Measurements from ENCODE around the gene EFHC2. TPM values are rescaled to one million over a fixed set of nuclear protein-coding genes. Genes with fewer than 3 reads are reported as not detected.
"Not testable (repeated sequence)": the region's sequence is repeated elsewhere in the genome, so short reads cannot be mapped to it uniquely, and the experiment has no call there.

The EFHC2 gene
- total RNA-seq, 2 experiments from 2014 or later = 0.06 TPM; not detected in 1

- CTCF ChIA-PET = interaction anchor here (1.2 kb wide), 1 partner anchor 165 kb away, joined by 3 read pairs; no protein-coding TSS in a partner anchor
- POLR2A ChIA-PET = no interaction called here
These were observed 37.6 kb downstream of the EFHC2 start for GRCh38 chrX:44305921-44306320.

DNA sequence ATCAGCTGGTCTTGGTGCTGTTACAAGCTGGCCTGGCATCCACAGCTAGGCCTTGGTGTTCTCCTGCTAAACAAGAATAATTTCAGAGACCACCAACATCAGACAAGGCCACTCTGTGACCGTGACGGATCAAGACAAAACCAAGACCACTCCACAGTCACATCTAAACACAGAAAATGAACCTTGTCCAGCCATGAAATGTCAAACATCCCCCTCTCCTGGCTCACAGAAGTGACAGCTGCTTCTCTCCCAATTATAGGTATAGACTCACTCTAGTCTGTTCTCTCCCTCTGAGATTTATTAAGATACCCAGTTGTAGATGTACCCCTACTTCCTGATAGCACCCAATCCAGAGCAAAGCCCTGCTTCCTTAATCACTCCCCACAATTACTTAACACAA lies 40.4 kb downstream of the EFHC2 start:
- CTCF ChIA-PET = no interaction called here
- POLR2A ChIA-PET = no interaction called here

DNA sequence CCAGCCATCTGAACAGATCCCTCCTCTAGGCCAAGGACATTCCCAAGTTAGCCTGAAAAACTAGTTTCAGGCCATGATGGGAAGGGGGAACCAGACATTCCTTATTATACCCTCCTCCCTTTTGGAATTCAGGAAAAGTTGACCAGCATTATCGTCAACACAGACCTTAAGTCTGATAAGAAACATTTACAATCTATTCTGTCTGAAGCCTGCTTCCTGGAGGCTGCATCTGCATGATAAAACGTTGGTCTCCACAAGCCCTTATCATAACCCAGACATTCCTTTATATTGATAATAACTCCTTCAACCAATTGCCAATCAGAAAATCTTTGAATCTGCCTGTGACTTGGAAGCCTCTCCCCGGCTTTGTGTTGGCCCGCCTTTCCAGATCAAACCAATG lies 44.3 kb downstream of the EFHC2 start:
- POLR2A ChIA-PET = no interaction called here
- CTCF ChIA-PET = no interaction called here

GRCh38 chrX:44291468-44292092 lies 51.9 kb downstream of the EFHC2 start:
- CTCF ChIA-PET = no interaction called here

DNA sequence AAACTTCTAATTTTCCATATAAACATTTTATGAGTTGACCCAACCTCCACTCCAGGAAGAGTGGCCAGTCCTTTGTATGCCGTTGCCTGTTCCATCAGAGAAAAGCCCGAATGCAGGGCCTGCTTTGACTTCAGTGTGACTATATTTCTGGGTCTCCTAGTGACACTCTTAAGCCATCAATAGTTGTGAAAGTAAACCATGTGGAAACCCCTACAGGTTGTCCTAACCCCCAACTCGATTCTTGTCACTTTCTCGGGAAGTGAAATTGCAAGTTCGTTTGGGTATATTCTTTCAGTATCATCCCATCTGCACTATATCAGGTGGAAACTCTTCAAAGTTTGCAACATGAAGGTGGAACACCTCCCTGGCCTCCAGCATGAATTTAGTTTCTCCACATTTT lies 52.8 kb downstream of the EFHC2 start:
- POLR2A ChIA-PET = no interaction called here

More at GRCh38 chrX:44291468-44292092, 51.9 kb downstream of the EFHC2 start:
- POLR2A ChIA-PET = no interaction called here

GRCh38 chrX:44282753-44283152 lies 60.7 kb downstream of the EFHC2 start:
- CTCF ChIA-PET = no interaction called here
- POLR2A ChIA-PET = no interaction called here

More for the DNA sequence above, 52.8 kb downstream of the EFHC2 start:
- CTCF ChIA-PET = no interaction called here

DNA sequence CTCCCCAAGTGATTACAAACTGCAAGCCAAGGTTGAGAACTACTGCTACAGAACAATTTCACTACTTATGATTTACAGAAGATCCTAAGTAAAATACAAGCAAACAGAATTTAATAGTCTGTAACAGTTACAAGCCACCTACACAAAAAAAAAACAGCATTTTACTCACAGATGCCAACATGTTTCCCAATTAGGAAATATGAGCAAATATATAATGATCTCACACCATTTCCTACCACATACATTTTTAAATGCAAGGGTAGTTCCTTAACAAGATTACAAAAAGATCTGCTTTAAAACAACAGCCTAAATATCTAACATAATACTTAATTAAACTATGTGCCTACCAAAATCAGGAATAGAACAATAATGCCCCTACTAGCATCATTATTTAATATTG lies 63.4 kb downstream of the EFHC2 start:
- ChIA-PET CTCF (no interaction called here), POLR2A (no interaction called here)

- ChIA-PET POLR2A (no interaction called here), CTCF (no interaction called here)
These were observed 69.4 kb downstream of the EFHC2 start for GRCh38 chrX:44274096-44274495.

- ChIA-PET POLR2A (no interaction called here), CTCF (no interaction called here)
These were observed 75.6 kb downstream of the EFHC2 start for GRCh38 chrX:44267861-44268260.

DNA sequence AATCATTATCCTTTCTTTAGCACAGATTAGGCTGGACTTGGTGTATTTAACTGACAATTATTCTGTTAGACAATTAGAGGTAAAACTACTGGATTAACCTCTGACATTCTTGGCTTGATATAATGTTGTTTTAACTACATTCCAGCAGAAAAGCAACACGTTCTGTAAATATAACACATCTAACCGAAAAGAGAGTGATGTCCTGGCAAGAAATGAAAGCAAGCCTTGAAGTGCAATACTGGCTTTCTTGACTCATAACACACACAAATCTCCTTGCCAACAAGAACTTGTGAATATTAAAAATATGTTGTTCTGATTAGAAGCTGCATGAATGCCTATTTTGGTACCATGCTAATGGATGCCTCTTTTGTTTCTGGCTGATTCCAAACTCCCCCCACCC lies 76.4 kb downstream of the EFHC2 start:
- CTCF ChIA-PET = no interaction called here
- POLR2A ChIA-PET = no interaction called here

DNA sequence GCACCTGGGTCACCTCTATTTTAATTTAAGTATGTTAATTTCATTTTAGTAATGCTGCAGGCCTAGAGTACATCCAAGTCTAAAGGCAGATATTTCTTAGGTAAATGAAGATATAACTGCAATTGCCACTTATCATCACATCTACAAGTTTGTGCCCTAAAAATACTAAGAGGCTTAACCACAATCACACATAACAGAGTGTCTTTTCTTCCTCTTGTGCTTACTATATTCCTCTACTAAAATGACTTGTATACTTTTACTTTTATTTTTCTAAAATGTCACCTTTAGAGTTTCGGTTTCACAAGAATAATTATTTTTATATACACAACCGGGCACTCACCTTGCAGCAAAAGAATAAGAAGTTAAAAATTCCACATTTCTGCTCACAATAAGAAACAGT lies 77.9 kb downstream of the EFHC2 start:
- POLR2A ChIA-PET = interaction anchor here (0.5 kb wide), 1 partner anchor 12 kb away, joined by 6 read pairs; no protein-coding TSS in a partner anchor

DNA sequence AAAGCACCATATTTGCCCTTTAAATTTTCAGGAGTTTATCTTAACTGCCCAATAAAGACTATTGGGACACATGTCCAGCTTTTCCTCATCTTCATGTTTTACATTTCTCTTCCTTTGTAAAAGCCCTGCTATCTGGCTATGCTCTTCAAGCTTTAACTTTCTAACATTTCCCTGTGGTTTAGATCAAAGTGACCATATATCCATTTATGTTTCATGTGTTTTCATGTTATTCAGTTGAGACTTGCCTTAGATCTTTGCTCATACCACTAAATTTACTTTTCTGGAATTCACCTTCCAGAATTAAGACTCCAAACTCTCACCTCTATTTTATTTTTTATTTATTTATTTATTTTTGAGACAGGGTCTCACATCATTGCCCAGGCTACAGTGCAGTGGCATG lies 78.5 kb downstream of the EFHC2 start:
- POLR2A ChIA-PET = interaction anchor here (0.5 kb wide), 1 partner anchor 12 kb away, joined by 6 read pairs; no protein-coding TSS in a partner anchor
- CTCF ChIA-PET = no interaction called here

More for the DNA sequence above, 77.9 kb downstream of the EFHC2 start:
- CTCF ChIA-PET = no interaction called here

GRCh38 chrX:44261286-44261685 lies 82.2 kb downstream of the EFHC2 start:
- POLR2A ChIA-PET = no interaction called here
- CTCF ChIA-PET = no interaction called here

- ChIA-PET CTCF (no interaction called here), POLR2A (no interaction called here)
These were observed 82.9 kb downstream of the EFHC2 start for GRCh38 chrX:44260609-44261008.

- CTCF ChIA-PET, POLR2A ChIA-PET: not testable (repeated sequence)
These were observed 87.7 kb downstream of the EFHC2 start for GRCh38 chrX:44255742-44256141.

GRCh38 chrX:44253575-44253942 lies 89.9 kb downstream of the EFHC2 start:
- CTCF ChIA-PET = interaction anchor here (0.7 kb wide), 1 partner anchor 214 kb away, joined by 3 read pairs; no protein-coding TSS in a partner anchor
- POLR2A ChIA-PET = interaction anchor here (0.7 kb wide), 1 partner anchor 12 kb away, joined by 6 read pairs; no protein-coding TSS in a partner anchor

DNA sequence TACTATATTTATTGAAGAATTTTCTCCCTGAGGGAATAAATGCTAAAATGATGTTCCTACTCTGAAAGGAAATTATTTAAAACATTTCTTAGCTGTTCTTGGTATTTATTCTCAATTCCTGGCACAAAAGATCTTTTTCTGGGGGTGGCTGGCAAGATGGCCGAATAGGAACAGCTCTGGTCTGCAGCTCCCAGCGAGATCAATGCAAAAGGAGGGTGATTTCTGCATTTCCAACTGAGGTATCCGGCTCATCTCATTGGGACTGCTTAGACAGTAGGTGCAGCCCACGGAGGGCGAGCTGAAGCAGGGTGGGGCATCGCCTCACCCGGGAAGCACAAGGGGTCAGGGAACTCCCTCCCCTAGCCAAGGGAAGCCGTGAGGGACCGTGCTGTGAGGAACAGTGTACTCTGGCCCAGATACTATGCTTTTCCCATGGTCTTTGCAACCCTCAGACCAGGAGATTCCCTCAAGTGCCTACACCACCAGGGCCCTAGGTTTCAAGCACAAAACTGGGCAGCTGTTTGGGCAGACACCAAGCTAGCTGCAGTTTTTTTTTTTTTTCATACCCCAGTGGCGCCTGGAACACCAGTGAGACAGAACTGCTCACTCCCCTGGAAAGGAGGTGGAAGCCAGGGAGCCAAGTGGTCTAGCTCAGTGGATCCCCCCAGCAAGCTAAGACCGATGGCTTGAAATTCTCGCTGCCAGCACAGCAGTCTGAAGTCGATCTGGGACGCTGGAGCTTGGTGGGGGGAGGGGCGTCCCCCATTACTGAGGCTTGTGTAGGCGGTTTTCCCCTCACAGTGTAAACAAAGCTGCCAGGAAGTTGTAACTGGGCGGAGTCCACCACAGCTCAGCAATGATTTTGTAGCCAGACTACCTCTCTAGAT lies 90.5 kb downstream of the EFHC2 start:
- POLR2A ChIA-PET = interaction anchor here (0.7 kb wide), 1 partner anchor 12 kb away, joined by 6 read pairs; no protein-coding TSS in a partner anchor
- CTCF ChIA-PET = interaction anchor here (0.7 kb wide), 1 partner anchor 215 kb away, joined by 3 read pairs; no protein-coding TSS in a partner anchor

GRCh38 chrX:44247468-44247867 lies 96.0 kb downstream of the EFHC2 start:
- CTCF ChIA-PET = no interaction called here
- POLR2A ChIA-PET = no interaction called here

- CTCF ChIA-PET = no interaction called here
- POLR2A ChIA-PET = no interaction called here
These were observed 96.6 kb downstream of the EFHC2 start for GRCh38 chrX:44246826-44247225.

DNA sequence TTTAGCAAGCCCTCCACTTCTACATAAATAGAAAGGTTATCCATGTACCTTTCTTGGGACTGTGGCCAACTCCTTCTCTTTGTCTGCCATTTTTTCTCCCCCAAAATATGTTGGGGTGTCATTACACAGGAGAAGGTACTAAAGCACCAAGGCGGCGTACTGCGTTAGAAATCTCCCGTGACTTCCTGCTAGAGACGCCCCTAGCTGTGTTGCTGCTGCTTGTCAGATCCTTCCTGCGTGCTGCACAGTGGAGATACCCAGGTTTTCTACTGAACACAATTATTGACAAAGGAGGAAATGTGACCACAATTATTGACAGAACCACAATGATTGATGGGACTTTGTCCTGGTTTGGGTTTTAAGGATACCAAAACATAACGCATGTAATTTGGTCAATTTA lies 97.7 kb downstream of the EFHC2 start:
- POLR2A ChIA-PET = interaction anchor here (0.7 kb wide), 1 partner anchor 113 kb away, joined by 3 read pairs; no protein-coding TSS in a partner anchor
- CTCF ChIA-PET = no interaction called here

GRCh38 chrX:44244008-44244407 lies 99.5 kb downstream of the EFHC2 start:
- ChIA-PET CTCF (no interaction called here), POLR2A (no interaction called here)
